Nephron (organoid): Measurements from ENCODE around the gene PAFAH1B2.
"Not testable (repeated sequence)": the region's sequence is repeated elsewhere in the genome, so short reads cannot be mapped to it uniquely, and the experiment has no call there.

Experiments used
- H3K27ac Mint-ChIP-seq, 3 experiments: 2 replicates each; pipeline ENCODE4 v1.8.0; 2020; ENCODE audit warnings: mixed read lengths in 3 of 3, mild to moderate bottlenecking in 2 of 3, moderate library complexity in 1 of 3
- H3K27me3 Mint-ChIP-seq: 2 replicates; pipeline ENCODE4 v1.8.0; 2021; ENCODE audit warnings: low read depth, mild to moderate bottlenecking, moderate library complexity, mixed read lengths
- H3K36me3 Mint-ChIP-seq: 2 replicates; pipeline ENCODE4 v1.8.0; 2020; ENCODE audit warnings: low read depth, mixed read lengths
- H3K4me1 Mint-ChIP-seq: 2 replicates; pipeline ENCODE4 v1.8.0; 2020; ENCODE audit warnings: mixed read lengths
- H3K4me3 Mint-ChIP-seq, 3 experiments: 2 replicates each; pipeline ENCODE4 v1.8.0; 2020; ENCODE audit warnings: mild to moderate bottlenecking in 3 of 3, mixed read lengths in 3 of 3, moderate library complexity in 2 of 3
- H3K9me3 Mint-ChIP-seq: 2 replicates; pipeline ENCODE4 v1.8.0; 2020; ENCODE audit warnings: mixed read lengths
- TF ChIP-seq, protein P1 (sequence below), 3 experiments: fragments of 200-600 bp; sonication (generic); IDR thresholded peaks; one replicate each; pipeline ENCODE4 v1.5.0; 2021; ENCODE audit warnings: antibody characterized with exemption in 3 of 3; ENCODE audit not compliant: unreplicated experiment in 3 of 3

PAFAH1B2 gene

DNA sequence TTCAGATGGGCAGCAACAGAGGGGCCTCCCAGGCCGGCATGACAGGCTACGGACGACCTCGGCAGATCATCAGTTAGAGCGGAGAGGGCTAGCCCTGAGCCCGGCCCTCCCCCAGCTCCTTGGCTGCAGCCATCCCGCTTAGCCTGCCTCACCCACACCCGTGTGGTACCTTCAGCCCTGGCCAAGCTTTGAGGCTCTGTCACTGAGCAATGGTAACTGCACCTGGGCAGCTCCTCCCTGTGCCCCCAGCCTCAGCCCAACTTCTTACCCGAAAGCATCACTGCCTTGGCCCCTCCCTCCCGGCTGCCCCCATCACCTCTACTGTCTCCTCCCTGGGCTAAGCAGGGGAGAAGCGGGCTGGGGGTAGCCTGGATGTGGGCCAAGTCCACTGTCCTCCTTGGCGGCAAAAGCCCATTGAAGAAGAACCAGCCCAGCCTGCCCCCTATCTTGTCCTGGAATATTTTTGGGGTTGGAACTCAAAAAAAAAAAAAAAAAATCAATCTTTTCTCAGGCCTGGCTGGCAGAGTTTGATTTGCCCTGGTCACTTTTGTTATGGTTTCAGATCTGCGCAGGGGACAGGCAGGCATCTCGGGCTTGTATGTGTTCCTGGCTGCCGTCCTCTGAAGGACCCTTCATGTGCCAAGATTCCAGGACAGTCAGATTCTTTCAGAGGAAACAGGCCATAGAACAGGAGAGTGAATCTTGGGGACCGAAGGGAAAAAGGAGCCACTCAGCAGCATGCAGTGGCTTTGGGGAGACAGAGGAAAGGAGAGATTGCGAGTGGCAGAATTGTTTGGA is 60.4 kb downstream of the PAFAH1B2 start:
- no peaks in the 10 kb centered on the region for H3K27me3 Mint-ChIP-seq
- TF ChIP-seq, protein P1, sequence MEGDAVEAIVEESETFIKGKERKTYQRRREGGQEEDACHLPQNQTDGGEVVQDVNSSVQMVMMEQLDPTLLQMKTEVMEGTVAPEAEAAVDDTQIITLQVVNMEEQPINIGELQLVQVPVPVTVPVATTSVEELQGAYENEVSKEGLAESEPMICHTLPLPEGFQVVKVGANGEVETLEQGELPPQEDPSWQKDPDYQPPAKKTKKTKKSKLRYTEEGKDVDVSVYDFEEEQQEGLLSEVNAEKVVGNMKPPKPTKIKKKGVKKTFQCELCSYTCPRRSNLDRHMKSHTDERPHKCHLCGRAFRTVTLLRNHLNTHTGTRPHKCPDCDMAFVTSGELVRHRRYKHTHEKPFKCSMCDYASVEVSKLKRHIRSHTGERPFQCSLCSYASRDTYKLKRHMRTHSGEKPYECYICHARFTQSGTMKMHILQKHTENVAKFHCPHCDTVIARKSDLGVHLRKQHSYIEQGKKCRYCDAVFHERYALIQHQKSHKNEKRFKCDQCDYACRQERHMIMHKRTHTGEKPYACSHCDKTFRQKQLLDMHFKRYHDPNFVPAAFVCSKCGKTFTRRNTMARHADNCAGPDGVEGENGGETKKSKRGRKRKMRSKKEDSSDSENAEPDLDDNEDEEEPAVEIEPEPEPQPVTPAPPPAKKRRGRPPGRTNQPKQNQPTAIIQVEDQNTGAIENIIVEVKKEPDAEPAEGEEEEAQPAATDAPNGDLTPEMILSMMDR (IDR thresholded peaks at IDR 0.05; ENCODE audit: unreplicated experiment in 3 of 3): no peak
- peaks cover 26% of the 10 kb centered on the region for H3K36me3 Mint-ChIP-seq
- peaks cover 38% of the 10 kb centered on the region for H3K4me1 Mint-ChIP-seq
- H3K27ac Mint-ChIP-seq: peak overlapping the region; percentile 46 to 86 (median 68)
- H3K9me3 Mint-ChIP-seq: no peaks in the 10 kb centered on the region
- H3K4me3 Mint-ChIP-seq: no peak overlapping the region

DNA sequence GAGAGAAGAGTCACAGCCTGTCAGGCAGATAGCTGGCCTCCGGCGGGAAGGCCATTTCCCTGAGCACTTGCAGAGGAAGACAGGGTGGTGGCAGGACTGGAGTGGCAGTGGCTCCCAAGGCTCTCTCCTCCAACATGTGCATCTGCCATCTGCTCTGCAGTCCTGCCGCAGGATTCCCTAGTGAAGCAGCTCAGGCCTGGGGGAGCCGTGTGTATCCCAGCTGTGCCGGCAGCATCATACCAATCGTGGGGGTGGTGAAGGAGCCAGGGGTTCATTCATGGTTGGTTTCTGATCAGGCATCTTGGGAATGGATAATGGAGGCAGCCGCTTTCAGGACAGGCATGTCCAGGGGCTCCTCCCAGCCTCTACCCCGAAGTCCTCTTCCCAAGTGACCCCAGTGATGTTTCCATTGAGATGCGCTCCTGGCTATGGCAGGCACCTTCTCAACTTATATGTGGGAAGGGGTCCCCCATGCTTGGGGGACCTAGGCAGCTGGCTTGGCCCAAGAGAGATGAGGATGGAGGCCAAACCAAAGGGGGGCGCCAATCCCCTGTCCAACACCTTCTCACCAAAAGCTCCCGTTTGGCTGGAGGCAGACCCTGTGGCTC is 61.2 kb downstream of the PAFAH1B2 start:
- H3K27me3 Mint-ChIP-seq: no peaks in the 10 kb centered on the region
- H3K27ac Mint-ChIP-seq: peak overlapping the region in 1 of 3 experiments; percentile 68
- H3K36me3 Mint-ChIP-seq: peaks cover 30% of the 10 kb centered on the region
- no peaks in the 10 kb centered on the region for H3K9me3 Mint-ChIP-seq
- TF ChIP-seq, protein P1 (IDR thresholded peaks at IDR 0.05; ENCODE audit: unreplicated experiment in 3 of 3): no peak
- no peak overlapping the region for H3K4me3 Mint-ChIP-seq
- peaks cover 30% of the 10 kb centered on the region for H3K4me1 Mint-ChIP-seq

DNA sequence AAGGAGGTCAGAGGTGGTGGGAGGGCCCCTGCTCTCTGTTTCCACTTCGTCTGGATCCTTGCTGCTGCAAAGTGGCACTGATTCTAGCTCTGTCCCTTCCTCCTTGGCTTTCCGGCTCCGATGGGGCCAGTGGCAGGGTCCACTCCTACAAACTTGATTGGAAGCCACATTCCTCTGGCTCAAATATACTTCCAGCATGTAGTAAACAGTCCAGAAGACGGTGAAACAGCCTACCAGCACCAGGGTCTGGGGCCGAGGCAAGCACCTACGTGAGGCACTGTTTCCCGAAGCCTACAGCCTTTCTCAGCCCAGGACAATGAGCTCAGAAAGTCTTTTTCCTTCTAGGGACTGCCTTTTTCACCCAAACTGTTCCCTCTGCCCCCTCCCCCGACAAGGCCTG is 62.0 kb downstream of the PAFAH1B2 start:
- Mint-ChIP-seq H3K27ac (peak overlapping the region in 2 of 3 experiments; percentile 65 to 81), H3K36me3 (peaks cover 30% of the 10 kb centered on the region), H3K4me1 (peaks cover 22% of the 10 kb centered on the region)
- not testable (repeated sequence) for H3K4me3 Mint-ChIP-seq, H3K27me3 Mint-ChIP-seq, H3K9me3 Mint-ChIP-seq

DNA sequence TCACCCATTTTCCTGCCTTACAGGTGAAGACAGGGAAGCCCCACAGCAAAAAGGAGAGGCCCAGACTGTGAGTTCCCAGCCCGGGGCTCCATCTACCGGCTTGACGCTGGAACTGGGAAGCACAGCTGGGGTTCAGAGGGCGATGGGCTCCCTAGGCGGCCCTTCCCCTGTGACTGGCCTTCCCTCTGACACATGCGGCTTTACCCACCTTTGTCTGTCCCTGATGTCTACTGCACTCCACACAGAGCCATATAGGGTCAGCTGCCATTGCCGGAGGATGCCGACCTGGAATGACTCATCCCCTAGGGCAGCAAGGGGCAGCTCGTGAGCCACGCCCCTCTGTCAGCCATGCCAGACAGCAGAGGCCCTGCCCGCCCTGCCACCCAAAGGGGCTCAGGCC is 62.8 kb downstream of the PAFAH1B2 start:
- H3K9me3 Mint-ChIP-seq, H3K27ac Mint-ChIP-seq, H3K4me3 Mint-ChIP-seq, H3K27me3 Mint-ChIP-seq: not testable (repeated sequence)
- Mint-ChIP-seq H3K36me3 (peaks cover 36% of the 10 kb centered on the region), H3K4me1 (peaks cover 20% of the 10 kb centered on the region)

DNA sequence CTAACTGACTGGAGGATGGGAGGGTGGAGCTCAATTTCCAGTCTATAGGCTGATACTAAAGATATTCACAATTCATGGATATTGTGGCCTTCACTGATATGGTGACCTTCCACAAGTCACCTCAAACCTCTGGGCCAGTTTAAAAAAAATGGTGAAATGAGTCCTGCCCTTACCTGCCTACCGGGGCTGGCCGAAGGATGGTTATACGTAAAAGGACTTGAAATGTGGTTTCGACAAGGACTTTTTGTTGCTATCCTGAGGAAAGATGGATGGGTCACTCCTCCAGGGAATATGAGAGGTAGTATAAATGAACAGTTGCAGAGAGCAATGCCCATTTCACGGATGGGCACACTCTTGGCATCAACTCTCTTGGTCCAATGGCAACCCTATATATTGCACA is 63.4 kb downstream of the PAFAH1B2 start:
- H3K9me3 Mint-ChIP-seq, H3K27ac Mint-ChIP-seq: not testable (repeated sequence)
- H3K36me3 Mint-ChIP-seq: peaks cover 39% of the 10 kb centered on the region

DNA sequence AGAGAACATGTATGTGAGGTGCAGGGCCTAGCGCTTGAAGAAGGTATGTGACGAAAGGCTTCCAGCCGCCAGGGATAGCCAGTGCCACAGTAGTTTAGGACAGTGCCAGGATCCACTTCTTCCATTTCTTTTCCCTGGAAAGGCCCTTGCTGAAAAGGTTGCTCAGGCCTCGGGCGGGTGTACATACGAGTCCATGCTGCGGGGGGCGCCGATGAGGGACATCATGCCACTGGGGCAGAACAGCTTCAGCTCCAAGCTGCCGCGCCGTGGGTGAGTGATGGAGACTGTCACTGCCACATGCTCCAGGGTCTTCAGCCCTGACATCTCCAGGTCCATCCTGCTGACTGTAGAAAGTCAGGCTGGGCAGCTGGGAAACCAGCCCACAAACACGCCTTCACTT is 64.6 kb downstream of the PAFAH1B2 start:
- H3K27me3 Mint-ChIP-seq, H3K9me3 Mint-ChIP-seq, H3K4me3 Mint-ChIP-seq, H3K27ac Mint-ChIP-seq: not testable (repeated sequence)
- H3K36me3 Mint-ChIP-seq: peaks cover 38% of the 10 kb centered on the region
- H3K4me1 Mint-ChIP-seq: peaks cover 10% of the 10 kb centered on the region

More for the DNA sequence above, 63.4 kb downstream of the PAFAH1B2 start:
- not testable (repeated sequence) for H3K4me3 Mint-ChIP-seq, H3K27me3 Mint-ChIP-seq
- H3K4me1 Mint-ChIP-seq: peaks cover 14% of the 10 kb centered on the region

DNA sequence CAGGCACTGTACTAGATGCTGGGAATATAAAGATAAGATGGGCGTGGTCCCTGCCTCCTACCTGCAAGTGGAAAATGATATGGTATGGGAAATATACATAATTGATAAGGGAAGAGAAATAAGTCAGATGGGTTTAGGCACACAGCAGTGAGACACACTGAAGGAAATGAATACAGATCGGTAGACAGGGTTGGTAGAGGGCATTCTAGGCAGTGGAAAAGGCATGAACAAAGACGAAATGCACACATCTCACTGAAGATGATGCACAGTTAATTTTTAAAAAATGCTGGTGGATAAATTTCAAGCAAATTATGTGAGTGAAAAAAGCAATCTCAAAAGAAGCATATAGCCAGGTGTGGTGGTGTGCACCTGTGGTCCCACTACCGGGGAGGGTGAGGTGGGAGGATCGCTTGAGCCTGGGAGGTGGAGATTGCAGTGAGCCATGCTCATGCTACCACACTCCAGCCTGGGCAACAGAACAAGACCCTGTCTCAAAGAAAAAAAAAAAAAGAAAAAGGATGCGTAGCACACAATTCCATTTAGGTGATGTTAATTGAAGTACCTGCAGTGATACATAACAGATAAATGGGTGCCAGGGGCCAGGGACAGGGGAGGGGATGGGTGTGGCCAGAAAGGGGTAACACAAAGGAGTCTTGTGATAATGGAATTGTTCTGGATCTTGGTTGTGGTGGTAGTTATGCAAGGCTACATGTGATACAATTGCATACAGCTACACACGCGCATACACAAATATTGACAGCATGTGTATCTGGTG is 65.5 kb downstream of the PAFAH1B2 start:
- H3K4me3 Mint-ChIP-seq, H3K9me3 Mint-ChIP-seq, H3K4me1 Mint-ChIP-seq, H3K27me3 Mint-ChIP-seq: not testable (repeated sequence)
- H3K36me3 Mint-ChIP-seq: peaks cover 40% of the 10 kb centered on the region
- H3K27ac Mint-ChIP-seq: peak overlapping the region in 2 of 3 experiments; percentile 38 to 43

DNA sequence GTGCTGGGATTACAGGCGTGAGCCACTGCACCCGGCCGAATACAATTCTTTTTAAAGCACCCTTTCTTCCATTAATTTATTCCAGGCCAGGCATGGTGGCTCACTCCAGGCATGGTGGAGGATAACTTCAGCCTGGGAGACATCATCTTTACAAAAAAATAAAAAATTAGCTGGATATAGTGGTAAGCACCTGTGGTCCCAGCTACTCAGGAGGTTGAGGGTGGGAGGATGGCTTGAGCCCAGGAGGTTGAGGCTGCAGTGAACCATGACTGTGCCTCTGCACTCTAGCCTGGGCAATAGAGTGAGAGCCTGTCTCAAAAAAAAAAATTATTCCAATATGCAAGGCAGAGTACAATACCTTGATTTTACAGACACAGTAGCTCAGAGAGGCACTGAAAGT is 66.5 kb downstream of the PAFAH1B2 start:
- TF ChIP-seq, protein P1 (IDR thresholded peaks at IDR 0.05; ENCODE audit: unreplicated experiment in 3 of 3): no peak
- Mint-ChIP-seq H3K27ac (no peak overlapping the region), H3K36me3 (peaks cover 35% of the 10 kb centered on the region), H3K4me3 (no peak overlapping the region), H3K27me3 (no peaks in the 10 kb centered on the region), H3K9me3 (no peaks in the 10 kb centered on the region), H3K4me1 (no peaks in the 10 kb centered on the region)
